ENCODE measurements around the gene LRCOL1.

Gene LRCOL1
- 0 reads per million in 2 experiments for total RNA-seq

GRCh38 chr12:132610051-132610759, at the start of gene LRCOL1:
Gene LRCOL1 (minus strand): TSS chr12:132610582. CDS start chr12:132606251, 4,331 bp downstream.
- no peak for DNase-seq (ENCODE audit: low read depth)

DNA sequence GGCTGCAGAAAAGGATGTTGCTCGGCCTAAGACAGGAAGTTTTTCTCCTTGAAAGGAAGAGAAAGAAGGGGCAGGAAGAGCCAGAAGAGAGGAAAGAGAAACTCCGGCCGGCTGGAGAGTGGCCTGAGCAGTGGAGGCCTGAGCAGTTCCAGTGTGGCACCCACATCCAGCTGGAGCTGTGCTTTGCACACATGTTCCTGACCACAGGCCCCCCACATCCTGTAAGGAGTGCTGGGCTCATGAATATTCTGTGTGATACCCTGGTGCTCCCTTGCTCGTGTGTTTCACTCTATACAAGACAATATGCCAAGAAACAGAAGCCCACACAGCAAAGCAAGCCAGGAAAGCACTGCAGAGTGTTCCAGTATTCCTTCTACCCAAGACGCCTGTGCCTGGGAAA, 49.7 kb upstream of the LRCOL1 start:
- DNase-seq (ENCODE audit: low read depth), result no peak

GRCh38 chr12:132659146-132659545, 48.8 kb upstream of the LRCOL1 start:
- DNase-seq (ENCODE audit: low read depth), result no peak

DNA sequence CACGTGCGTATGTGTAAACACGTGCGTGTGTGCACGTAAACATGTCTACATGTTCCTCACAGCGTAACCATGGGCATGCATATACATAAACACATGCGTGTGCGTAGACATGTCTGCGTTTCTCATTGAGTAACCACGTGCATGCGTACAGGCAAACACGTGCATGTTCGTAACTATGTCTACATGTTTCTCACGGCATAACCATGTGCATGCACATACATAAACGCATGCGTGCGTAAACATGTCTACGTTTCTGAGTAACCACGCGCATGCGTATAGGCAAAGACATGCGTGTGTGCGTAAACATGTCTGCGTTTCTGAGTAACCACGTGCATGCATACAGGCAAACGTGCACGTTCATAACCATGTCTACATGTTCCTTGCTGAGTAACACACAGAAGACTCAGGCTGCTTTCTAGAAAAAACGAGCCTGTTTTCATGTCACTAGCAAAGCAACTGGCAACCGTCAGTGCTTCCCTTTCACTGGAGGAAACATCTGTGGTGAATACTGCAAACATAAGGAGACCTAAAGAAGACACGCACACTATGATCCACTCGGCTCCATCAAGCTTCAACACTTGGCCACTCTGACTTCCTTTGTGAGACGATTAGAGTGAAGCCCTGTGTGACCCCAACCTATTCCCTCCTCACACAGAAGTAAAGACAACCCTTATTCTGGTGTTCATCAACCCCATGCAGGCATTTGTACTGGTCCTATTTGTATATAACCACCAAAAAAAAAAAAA, 47.9 kb upstream of the LRCOL1 start:
- no peak for DNase-seq (ENCODE audit: low read depth)

DNA sequence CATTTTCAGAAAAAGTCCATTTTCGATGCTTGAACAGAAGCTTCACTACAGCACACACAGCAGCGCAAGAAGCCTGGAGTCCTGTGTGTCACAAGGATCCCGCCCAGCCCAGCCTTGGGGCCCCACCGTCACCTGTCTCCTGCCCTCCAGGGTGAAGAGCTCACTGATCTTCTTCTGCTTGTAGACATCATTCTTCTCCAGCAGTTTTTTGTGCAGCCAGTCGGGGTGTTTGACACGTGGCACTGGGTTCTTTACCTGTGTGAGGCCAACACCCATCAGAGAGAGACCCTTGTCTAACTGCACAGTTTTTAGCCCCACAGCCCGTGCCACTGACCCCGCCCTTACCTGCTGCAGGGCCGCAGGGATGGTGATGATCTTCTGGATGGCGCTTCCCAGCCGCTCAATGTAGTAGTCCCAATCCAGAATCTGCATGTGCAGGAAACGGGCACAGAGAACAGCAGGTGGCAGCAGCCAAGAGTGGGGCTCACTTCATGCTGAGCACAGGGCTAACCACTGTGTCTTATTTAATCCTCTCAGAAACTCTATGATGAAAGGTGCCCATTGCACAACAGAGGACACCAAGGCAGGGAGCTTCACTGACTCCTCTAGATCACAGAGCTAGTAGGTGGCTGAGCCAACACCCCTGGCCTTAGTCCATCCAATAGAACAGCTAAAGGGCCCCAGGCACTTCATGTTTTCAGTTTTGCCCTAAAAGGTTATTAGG, 46.8 kb upstream of the LRCOL1 start:
- no peak for DNase-seq (ENCODE audit: low read depth)

GRCh38 chr12:132653567-132654290, 43.3 kb upstream of the LRCOL1 start:
- no peak for DNase-seq (ENCODE audit: low read depth)

GRCh38 chr12:132651444-132652100, 41.2 kb upstream of the LRCOL1 start:
- DNase-seq (ENCODE audit: low read depth), result no peak

DNA sequence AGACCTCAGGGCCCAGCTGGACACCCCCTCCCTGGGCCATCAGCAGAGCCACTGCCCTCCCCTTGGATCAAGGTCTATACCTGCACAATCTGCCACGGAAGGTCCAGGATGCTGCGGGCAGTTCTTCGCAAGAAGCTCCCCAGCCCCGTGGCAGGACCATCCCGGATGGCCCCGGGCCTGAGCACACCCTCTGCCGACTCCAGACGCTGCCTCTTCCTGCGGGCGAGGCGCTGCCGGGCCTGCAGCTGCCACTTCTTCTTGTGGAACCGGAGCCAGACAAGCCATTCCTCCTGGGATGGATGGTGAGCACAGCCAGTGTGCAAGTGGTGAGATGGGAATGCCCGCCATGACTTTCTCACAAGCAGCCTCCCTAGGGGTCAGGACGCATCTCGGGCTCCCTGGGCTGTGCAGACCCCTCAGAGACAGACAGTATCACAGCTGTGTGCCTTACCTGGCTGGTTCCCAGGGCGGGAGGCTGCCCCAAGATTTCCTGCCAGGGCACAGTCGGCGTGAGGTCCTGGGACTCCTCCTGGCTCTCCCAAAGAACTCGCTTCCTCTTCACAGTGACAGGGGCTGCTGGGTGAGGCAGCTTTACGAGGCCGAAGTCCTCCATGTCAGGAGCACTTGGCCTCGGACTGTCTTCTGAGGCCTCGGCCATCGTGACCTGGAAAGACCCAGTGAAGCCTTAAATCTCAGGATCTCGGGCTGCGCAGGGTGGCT, 39.0 kb upstream of the LRCOL1 start:
- DNase-seq (ENCODE audit: low read depth), result no peak

- no peak for DNase-seq (ENCODE audit: low read depth)
Observed at GRCh38 chr12:132648616-132649225, 38.3 kb upstream of the LRCOL1 start.

DNA sequence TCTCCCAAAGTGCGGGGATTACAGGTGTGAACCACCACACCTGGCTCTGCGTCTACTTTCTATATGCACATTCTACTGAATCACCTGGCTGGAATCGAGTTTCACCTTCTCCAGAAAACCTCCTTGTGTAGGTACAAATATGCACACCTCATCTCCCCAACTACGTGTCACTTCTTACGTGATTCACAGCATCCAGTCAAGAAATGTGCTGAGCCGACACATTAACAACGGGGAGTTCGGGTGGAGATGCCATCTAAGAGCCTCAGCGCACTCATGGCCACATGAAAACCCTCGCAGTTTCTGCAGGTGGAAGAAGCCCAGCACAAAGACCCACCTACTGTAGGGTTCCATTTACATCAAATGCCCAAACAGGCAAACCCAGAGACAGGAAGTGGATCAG, 37.5 kb upstream of the LRCOL1 start:
- no peak for DNase-seq (ENCODE audit: low read depth)

DNA sequence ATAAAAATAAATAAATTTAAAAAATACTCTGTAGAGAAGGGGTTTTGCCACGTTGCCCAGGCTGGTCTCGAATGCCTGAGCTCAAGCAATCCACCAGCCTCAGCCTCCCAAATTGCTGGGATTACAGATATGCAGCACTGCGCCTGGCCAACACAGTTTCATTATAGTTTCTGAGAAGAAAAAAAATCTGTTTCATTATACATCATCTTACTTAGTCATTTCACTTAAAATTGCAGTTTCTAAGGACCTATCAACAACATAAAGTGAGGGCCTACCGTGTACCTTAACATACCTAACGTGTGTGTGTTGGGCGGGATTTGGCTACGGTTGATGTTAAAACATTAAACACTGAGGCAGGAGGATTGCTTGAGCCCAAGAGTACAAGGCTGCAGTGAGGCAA, 36.5 kb upstream of the LRCOL1 start:
- DNase-seq (ENCODE audit: low read depth), result no peak

GRCh38 chr12:132642846-132643835, 32.8 kb upstream of the LRCOL1 start:
- no peak for DNase-seq (ENCODE audit: low read depth)

GRCh38 chr12:132641811-132642650, 31.6 kb upstream of the LRCOL1 start:
- no peak for DNase-seq (ENCODE audit: low read depth)

- no peak for DNase-seq (ENCODE audit: low read depth)
Observed at GRCh38 chr12:132640936-132641335, 30.6 kb upstream of the LRCOL1 start.

DNA sequence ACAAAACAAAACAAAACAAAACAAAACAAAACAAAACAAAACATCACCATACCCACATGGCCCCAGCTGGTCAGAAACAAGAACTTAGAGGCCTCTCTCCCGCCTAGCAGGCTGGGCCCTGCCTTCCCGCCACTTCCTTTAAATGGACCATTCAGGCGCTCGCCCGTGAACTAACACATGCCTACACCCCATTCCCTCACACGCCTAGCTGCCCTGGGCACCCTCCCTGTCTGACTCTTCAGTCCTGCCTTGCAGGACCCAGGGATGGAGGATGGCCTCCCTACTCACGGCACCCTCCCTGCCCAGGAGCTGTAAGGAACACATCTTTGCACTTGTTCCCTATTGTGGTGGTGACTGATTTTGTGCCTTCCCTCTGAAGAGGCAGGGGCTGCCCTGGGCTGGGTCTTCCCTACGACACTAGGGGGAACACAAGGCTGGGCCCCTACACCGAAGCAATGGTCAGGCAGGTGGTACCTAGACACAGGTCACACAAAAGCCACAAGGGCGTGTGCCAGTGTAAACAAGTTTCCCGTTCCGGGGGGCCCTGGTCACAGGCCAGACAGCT, 29.7 kb upstream of the LRCOL1 start:
- DNase-seq (ENCODE audit: low read depth), result no peak

GRCh38 chr12:132638541-132639408, 28.4 kb upstream of the LRCOL1 start:
- DNase-seq (ENCODE audit: low read depth), result no peak

DNA sequence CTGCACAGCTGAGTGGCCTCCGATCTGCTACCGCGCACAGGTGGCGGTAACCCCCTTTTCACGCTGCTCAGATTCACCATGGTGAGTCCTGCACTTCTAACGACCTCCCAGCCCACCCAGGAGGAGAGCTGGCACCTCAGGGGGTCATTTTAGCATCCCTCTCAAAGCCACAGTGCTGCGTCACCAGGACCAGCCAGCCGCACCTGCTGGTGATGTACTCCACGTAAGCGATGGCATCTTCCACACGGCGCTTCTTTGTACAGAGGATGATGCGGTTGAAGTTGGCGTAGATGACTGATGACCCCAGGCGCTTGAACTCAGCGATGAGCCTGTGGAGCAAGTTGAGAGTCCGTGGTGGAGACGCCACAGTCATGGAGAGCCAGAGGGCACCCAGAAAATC, 27.4 kb upstream of the LRCOL1 start:
- no peak for DNase-seq (ENCODE audit: low read depth)

Measured in T follicular helper cell (primary cell).